GM08714 (cell line): Measurements from ENCODE around the gene BEGAIN.

Source experiments
- H3K4me3 ChIP-seq: fragments of 200-500 bp; sonication (Bioruptor generic); 2 replicates; pipeline ENCODE4 v1.5.1; 2014; ENCODE audit warnings: mild to moderate bottlenecking, low read length, inconsistent platforms
- ZNF274 ChIP-seq: IDR thresholded peaks from 2 replicates; pipeline ENCODE4 v1.6.1; 2012; ENCODE audit warnings: mild to moderate bottlenecking, low read depth, low read length

BEGAIN gene

DNA sequence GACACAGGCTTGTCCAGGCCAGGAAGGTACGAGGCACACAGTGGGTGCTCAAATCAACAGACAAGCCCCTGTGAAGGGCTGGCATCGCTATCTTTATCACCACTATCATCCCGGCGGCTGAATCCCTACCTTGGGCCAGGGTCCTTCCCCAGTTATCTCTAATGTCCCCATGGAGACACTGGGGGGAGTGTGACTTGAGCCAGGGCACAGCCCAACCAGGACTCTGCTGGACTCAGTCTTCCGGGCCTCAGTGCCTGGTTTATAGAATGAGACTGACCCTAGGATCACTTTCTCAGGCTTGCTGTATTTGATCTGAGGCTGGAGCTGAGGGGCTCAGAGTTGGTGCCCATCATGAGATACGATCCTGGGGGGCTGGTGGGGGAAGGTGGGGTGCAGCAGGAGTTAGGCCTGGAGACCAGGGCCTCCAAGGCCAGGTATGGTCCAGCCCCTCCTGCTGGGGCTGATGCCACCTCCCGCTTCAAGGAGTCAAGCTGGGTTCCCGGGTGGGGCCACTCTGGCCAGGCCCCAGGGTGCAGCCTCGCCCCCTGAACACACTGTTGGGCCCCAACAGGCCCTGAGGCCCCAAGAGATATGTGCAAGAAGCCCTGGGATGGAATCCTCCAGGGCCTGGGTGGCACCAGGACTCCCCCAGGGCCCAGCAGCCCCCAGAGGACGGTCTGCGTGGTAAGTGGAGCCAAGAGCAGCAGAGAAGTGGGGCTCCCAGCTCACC lies 11.8 kb downstream of the BEGAIN start:
- no peak for TF ChIP-seq ZNF274
- H3K4me3 ChIP-seq = no peak overlapping the region

DNA sequence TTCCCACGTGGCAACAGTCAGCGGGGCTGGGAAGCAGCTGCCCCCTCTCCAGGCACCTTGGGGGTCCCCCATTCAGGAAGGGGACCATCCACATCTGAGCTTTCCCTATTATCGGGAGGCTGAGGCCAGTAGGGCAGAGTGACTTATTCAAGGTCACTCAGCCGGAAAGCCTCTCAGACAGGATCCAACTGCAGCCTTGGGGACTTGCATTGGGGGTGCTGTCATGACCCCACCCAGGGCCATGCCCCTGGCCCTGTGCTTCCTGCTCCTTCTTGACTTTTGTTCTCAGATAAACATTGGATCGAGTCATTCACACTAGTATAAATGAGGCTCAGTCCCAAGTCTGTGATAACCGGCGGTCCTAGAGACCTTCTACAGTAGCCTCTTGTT lies 12.6 kb downstream of the BEGAIN start:
- H3K4me3 ChIP-seq = no peak overlapping the region
- TF ChIP-seq ZNF274 = no peak

DNA sequence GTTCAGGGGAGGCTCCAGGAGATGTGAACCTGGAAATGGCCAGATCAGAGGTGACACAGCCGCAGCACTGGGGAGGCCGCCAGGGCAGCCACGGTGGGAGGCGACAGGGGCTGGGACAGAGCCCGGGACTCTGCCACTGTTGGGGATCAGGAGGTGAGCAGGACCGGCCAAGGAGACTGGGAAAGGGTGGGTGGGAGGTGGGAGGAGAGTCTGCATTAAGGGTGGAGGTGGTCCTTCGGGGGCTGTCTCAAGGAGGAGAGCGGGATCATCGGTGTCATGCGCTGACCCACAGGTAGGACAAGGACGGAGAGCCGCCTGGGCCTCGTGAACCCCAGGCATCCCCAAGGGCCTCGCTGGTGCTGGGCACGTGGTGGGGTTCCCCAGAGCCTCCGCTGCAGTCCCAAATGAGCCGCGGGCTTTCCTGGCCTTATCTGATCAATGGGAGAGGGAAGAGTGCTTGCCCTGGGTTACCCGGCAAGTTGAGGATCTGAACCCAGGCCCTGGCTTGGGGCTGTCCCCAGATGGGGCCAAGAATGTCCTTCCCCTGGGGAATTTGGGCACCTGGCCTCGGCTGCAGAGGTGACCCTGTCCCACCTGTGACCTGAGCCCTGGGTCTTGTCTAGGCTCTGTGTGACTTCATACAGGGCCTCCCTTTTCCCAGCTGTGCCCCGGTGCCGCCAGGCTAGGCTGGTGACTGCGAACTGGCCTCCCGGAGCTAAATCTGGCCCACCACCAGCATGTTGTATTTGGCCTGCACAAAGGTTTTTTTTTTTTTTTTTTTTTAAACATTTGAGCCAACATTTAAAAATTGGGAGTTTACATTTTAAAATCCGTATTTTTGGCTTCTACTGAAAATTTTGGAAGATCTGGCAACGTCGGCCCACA lies 13.2 kb downstream of the BEGAIN start:
- no peak overlapping the region for H3K4me3 ChIP-seq
- no peak for TF ChIP-seq ZNF274

DNA sequence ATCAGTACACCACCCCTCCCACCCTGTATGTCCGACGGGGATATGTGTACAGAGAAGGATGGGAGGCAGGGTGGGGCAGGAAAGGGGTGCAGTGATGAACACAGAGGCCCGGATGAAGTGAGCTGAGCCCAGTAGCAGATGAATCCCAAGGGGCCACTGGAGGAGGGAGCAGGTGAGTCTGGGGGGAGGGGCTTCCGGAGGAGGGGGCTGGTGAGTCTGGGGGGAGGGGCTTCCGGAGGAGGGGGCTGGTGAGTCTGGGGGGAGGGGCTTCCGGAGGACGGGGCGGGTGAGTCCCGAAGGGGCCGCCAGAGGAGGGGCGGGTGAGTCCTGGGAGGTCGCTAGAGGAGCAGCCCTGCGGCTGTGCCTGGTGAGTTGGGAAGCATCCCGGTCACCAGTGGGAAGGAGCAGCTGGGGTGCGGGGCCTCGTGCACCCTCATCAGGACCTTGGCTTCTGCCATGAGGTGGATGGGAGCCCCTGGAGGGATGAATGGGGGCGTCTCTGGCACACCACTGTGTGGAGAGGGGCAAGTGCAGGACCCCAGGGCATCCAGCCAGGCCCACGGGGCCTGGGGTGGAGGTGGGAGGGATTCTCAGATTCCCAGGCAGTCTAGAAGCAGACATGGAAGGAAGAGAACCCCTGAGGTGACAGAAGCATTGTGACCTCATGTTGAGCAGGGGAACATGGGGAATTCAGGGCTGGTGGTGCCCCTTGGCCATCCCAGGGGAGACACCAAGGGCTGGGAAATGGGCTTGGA lies 14.0 kb downstream of the BEGAIN start:
- no peak overlapping the region for H3K4me3 ChIP-seq

DNA sequence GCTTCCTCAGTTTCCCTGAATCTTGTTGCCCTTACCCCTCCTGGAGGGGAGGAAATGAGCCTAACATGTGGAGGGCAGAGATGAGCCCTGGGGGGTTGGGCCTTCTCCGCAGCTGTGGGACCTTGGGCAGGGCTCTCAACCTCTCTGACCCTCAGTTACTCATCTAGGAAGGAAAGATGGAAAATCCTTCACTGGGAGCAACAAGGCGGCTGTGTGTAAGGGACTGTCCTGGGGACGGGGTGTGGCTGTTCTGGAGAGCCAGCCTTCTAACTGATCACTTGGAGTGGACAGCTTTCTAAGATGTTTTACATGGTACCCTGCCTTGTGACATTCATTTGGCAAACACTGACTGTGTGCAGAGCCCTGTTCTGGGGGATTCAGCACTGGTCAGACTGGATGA lies 14.7 kb downstream of the BEGAIN start:
- H3K4me3 ChIP-seq = no peak overlapping the region
- no peak for TF ChIP-seq ZNF274

More for the DNA sequence above, 14.0 kb downstream of the BEGAIN start:
- no peak for TF ChIP-seq ZNF274

DNA sequence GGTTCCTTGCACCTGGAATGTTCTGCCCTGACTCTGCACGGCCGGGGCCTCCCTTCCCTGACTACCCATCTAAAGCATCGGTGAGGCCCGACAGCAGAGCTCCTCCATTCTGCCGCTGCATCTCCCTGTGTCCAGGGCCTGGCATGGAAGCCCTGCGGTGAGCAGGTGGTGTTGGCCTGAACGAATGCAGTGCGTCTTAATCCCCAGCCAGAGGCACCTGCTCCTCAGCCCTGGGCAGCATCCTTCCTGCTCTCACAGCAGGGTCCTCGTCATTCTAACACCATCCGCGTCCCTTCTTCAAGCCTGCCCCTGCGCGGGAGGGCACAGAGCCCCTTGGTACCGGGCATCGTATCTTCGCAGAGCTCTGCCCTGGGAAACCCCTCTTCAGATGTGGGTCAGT lies 15.4 kb downstream of the BEGAIN start:
- no peak overlapping the region for H3K4me3 ChIP-seq
- TF ChIP-seq ZNF274 = no peak

DNA sequence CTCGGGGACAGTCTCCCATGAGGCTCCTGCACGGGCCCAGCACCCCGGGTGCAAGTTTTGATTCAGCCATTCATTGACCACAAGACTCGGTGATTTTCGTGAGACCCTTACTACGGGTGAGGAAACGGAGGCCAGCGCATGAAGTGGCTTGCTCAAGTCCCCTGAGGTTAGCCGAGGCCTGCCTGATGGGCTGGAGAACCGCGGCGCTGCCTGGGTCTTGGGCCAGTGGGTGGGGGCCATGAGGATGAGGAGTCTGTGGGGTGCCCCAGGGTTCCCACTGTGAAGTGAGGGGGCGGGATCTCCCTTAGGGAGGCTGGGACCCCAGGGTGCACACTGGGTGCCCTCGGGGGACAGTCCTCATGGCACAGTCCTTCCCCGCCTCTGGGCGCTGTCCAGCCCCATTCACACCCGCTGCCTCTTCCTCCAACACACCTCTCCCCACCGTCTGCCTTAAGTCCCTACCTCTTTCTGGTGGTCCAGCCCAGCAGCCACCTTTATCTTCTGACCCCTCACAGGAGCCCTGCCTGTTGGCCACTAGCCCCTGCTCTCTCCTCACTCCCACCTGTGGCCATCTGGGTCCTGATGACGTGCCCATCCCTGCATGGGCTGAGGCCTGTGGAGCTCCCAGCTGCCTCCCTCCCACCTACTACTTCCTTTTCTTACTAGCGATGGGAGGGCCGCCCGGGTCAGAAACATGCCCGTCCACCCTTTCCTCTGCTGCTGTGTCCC lies 16.3 kb downstream of the BEGAIN start:
- H3K4me3 ChIP-seq = no peak overlapping the region
- TF ChIP-seq ZNF274 = no peak

DNA sequence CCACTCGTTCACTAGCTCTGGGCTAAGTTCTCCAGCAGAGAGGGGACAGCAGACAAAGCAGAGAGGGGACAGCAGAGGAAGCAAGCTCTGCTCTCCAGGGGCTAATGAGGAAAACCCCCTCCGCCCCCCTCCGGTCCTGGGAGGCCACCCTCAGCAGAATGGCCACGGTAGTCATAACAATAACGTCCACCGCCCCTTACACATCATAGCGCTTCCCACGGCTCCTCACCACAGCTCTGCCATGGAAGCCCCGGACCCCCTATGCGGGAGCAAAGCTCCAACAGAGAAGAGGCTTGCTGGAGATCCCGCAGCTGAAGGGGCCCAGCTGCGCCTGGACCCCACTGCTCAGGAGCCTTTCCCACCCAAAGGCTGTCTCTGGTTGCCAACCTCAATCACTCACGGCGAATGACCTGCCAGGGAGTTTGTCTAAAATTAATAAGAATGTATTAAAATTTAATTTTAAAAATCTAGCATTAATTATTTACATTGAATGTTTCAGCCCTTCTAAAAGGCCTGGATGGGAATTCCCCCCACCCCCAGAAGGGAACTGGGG lies 17.4 kb downstream of the BEGAIN start:
- no peak overlapping the region for H3K4me3 ChIP-seq
- no peak for TF ChIP-seq ZNF274

DNA sequence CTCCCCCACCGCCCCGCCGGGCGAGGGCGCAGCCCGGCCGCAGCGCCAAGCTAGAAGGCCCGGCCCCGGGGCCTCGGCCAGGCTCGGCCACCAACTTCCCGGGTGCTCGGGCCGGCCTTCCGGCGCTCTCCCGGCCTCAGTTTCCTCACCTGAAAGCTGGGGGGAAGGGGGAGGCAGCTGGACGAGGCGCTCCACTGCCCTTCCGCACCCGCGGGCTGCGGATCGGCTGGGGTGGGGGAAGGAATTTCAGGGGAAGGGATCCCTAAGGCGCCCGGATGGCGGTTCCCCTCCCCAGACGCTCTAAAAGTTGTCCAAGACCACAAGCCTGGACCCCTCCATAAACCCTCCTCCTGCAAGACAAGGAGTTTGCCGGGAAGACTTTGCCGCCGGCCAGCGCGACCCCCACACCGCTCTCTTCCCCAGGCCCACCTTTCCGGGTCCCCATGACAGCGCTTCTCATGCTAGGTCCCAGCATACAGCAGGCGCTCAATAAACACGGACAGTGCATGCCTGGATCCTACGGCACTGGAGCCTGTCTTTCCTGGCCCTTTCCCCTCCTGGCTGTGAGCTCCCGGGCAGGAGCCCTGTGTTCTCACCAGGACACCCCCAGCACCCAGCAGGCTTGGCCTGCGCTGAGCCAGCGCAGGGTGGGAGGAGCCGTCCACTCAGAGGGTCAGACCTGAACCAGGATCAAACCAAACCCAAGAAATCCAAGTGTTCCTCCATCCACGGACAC lies 18.1 kb downstream of the BEGAIN start:
- no peak overlapping the region for H3K4me3 ChIP-seq
- TF ChIP-seq ZNF274 = no peak

DNA sequence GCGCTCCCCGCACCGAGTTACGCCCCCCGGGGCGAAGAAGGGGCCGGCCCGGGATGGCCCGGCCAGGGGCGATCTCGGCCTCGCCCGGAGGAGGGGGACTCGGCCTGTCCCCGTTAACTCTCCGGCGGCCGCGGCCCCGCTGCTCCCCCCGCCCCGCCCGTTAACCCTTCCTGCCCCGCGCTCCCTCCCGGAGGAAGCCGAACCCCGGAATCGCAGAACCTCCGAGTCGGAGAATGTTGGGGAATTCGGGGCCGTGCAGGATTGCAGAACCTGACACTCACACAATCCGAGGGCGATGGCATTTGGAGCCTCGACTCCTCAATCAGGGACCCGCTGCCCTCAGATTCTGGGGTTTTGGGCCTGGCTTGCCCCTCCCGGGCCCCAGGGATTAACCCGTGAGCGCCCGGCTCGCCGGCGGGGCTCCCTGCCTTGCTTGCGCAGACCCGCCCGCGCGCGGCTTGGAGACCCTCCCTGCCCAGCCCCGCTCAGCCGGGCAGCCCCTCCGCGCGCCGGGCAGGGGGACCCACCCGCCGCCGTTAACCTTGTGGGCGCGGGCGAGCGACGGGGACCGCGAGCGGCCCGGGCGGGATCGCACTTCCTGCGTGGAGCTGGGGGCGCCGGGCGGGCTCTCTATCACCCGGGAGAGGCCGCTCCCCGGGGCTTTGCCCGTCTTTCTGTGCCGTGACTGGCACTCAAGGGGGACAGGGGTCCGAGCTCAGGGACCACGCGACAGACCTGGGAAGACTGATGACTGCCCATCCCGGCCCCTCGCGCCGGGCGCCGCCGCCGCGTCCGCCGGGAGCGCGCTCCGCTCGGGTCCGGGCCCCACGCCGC lies 18.8 kb downstream of the BEGAIN start:
- no peak for TF ChIP-seq ZNF274
- H3K4me3 ChIP-seq = no peak overlapping the region

DNA sequence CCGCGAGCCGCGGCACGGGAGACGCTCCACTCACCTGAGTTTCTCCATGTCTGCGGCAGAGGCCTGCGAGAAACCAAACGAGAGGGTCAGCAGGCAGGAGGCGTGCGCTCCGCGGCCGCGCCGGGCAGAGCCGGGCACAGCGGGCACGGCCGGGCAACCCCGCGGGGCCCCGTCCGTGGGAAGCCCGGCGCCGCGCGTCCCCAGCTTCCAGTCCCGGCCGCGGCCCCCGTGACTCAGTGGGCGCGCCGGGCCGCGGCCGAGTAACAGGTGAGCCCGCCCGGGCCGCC lies 19.4 kb downstream of the BEGAIN start:
- no peak for TF ChIP-seq ZNF274
- H3K4me3 ChIP-seq = no peak overlapping the region

DNA sequence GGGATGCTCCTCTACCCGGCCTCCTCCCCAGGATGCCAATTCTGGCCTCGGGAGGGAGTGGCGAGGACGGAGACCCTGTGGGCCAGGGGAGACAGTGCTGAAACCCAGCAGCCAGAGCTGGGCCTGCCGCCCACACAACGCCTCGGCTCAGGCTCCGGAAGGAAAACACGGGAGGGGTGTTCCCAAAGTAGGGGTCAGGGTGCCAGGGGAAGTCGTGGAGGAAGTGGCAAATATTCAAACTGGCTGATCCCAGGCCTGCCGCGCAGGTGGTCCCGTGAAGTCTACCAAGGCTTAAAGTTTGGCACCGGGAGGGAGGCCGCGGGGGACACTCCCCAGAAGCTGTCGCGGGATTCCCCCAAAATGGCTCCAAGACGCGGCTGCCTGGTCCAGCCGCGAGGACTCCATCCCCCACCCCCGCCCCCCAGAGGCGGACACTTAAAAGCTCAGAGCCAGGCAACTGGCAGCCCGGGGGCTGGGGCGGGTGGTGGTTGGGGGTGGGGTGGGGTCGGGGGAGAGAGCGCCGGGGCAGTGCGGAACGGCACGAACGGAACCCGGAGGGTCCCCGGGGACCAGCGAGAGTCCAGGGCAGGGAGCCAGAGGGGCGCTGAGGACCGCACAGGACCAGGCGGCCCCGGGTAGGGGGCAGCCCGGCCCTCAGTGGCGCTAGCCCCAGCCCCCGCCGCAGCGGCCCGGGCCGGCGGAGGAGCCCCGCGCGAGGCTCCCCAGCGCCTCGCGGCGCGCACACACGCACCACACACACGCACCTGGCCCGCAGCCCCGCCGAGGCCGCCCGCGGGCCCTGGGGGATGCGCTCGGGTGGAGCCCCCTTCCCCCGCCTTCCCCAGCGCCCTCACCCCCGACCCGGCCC lies 20.0 kb downstream of the BEGAIN start:
- H3K4me3 ChIP-seq = no peak overlapping the region
- no peak for TF ChIP-seq ZNF274
